HEK293 (cell line): Measurements from ENCODE around the gene SLC6A6.
A peak's percentile ranks its signal among the peaks of the same experiment; 100 is the strongest.

Source experiments
- BCL6B ChIP-seq: fragments of 450-650 bp; formaldehyde crosslinking; IDR thresholded peaks from 2 replicates; pipeline ENCODE4 v1.5.1; 2017; ENCODE audit warnings: missing biosample characterization, missing genetic modification characterization
- KLF1 ChIP-seq: fragments of 450-650 bp; formaldehyde crosslinking; IDR thresholded peaks from 2 replicates; pipeline ENCODE4 v1.5.1; 2016; ENCODE audit warnings: missing biosample characterization, missing genetic modification characterization
- OSR2 ChIP-seq: fragments of 450-650 bp; formaldehyde crosslinking; IDR thresholded peaks from 2 replicates; pipeline ENCODE4 v1.5.1; 2016; ENCODE audit warnings: missing biosample characterization, missing genetic modification characterization
- PRDM10 ChIP-seq: fragments of 450-650 bp; formaldehyde crosslinking; IDR thresholded peaks from 2 replicates; pipeline ENCODE4 v1.5.1; 2016; ENCODE audit warnings: missing biosample characterization, missing genetic modification characterization
- SALL2 ChIP-seq: fragments of 450-650 bp; formaldehyde crosslinking; IDR thresholded peaks from 2 replicates; pipeline ENCODE4 v1.5.0; 2017; ENCODE audit warnings: missing biosample characterization, mild to moderate bottlenecking, missing genetic modification characterization, borderline replicate concordance
- YY1 ChIP-seq: fragments of 450-650 bp; formaldehyde crosslinking; IDR thresholded peaks from 2 replicates; pipeline ENCODE4 v1.5.1; 2018; ENCODE audit warnings: missing biosample characterization, missing genetic modification characterization
- ZEB2 ChIP-seq: fragments of 450-650 bp; formaldehyde crosslinking; IDR thresholded peaks from 2 replicates; pipeline ENCODE4 v1.5.1; 2016; ENCODE audit warnings: missing biosample characterization, missing genetic modification characterization
- ZNF18 ChIP-seq: fragments of 450-650 bp; formaldehyde crosslinking; IDR thresholded peaks from 2 replicates; pipeline ENCODE4 v1.5.1; 2016; ENCODE audit warnings: missing biosample characterization, missing genetic modification characterization
- ZNF239 ChIP-seq: fragments of 450-650 bp; formaldehyde crosslinking; IDR thresholded peaks from 2 replicates; pipeline ENCODE4 v1.5.1; 2016; ENCODE audit warnings: missing biosample characterization, missing genetic modification characterization
- ZNF274 ChIP-seq, 2 experiments: fragments of 200-500 bp in 1 of 2; fragments of 450-650 bp in 1 of 2; sonication (Bioruptor generic) in 1 of 2; formaldehyde crosslinking in 1 of 2; IDR thresholded peaks; 2 replicates each; pipeline versions ENCODE4 v1.5.1 to v1.6.1; 2014 to 2016; ENCODE audit warnings: borderline replicate concordance in 1 of 2, inconsistent platforms in 1 of 2, low read length in 1 of 2, missing biosample characterization in 1 of 2, missing genetic modification characterization in 1 of 2
- ZNF280C ChIP-seq: fragments of 450-650 bp; formaldehyde crosslinking; IDR thresholded peaks from 2 replicates; pipeline ENCODE4 v1.5.1; 2016; ENCODE audit warnings: missing biosample characterization, missing genetic modification characterization
- ZNF354C ChIP-seq: fragments of 450-650 bp; formaldehyde crosslinking; IDR thresholded peaks from 2 replicates; pipeline ENCODE4 v1.5.1; 2016; ENCODE audit warnings: missing biosample characterization, missing genetic modification characterization, low read depth, borderline replicate concordance
- ZNF362 ChIP-seq: fragments of 450-650 bp; formaldehyde crosslinking; IDR thresholded peaks from 2 replicates; pipeline ENCODE4 v1.5.1; 2016; ENCODE audit warnings: missing biosample characterization, missing genetic modification characterization
- ZNF404 ChIP-seq: fragments of 450-650 bp; formaldehyde crosslinking; IDR thresholded peaks from 2 replicates; pipeline ENCODE4 v1.5.1; 2017; ENCODE audit warnings: missing biosample characterization, missing genetic modification characterization
- ZNF501 ChIP-seq: fragments of 450-650 bp; formaldehyde crosslinking; IDR thresholded peaks from 2 replicates; pipeline ENCODE4 v1.5.1; 2016; ENCODE audit warnings: missing biosample characterization, missing genetic modification characterization
- ZNF513 ChIP-seq: fragments of 450-650 bp; IDR thresholded peaks from 2 replicates; pipeline ENCODE4 v1.5.1; 2018; ENCODE audit warnings: missing biosample characterization, missing genetic modification characterization
- ZNF555 ChIP-seq: fragments of 450-650 bp; formaldehyde crosslinking; conservative IDR thresholded peaks from 2 replicates; pipeline ENCODE4 v1.5.1; 2017; ENCODE audit warnings: missing biosample characterization, mild to moderate bottlenecking, missing genetic modification characterization, inconsistent platforms
- ZNF585B ChIP-seq: fragments of 450-650 bp; formaldehyde crosslinking; IDR thresholded peaks from 2 replicates; pipeline ENCODE4 v1.5.1; 2016; ENCODE audit warnings: missing biosample characterization, missing genetic modification characterization
- ZNF629 ChIP-seq: fragments of 450-650 bp; formaldehyde crosslinking; IDR thresholded peaks from 2 replicates; pipeline ENCODE4 v1.5.1; 2017; ENCODE audit warnings: missing biosample characterization, missing genetic modification characterization
- ZNF654 ChIP-seq: fragments of 450-650 bp; formaldehyde crosslinking; IDR thresholded peaks from 2 replicates; pipeline ENCODE4 v1.5.1; 2016; ENCODE audit warnings: low read depth, missing biosample characterization, missing genetic modification characterization
- ZNF658 ChIP-seq: fragments of 450-650 bp; formaldehyde crosslinking; IDR thresholded peaks from 2 replicates; pipeline ENCODE4; 2016; ENCODE audit warnings: missing biosample characterization, missing genetic modification characterization
- ZNF747 ChIP-seq: fragments of 450-650 bp; formaldehyde crosslinking; IDR thresholded peaks from 2 replicates; pipeline ENCODE4 v1.5.1; 2016; ENCODE audit warnings: missing biosample characterization, missing genetic modification characterization
- ZNF76 ChIP-seq: fragments of 450-650 bp; formaldehyde crosslinking; IDR thresholded peaks from 2 replicates; pipeline ENCODE4; 2016; ENCODE audit warnings: low read depth, missing biosample characterization, missing genetic modification characterization, borderline replicate concordance
- ZNF768 ChIP-seq: fragments of 450-650 bp; formaldehyde crosslinking; IDR thresholded peaks from 2 replicates; pipeline ENCODE4 v1.5.1; 2018; ENCODE audit warnings: missing biosample characterization, mild to moderate bottlenecking, missing genetic modification characterization
- ZNF776 ChIP-seq: fragments of 450-650 bp; formaldehyde crosslinking; IDR thresholded peaks from 2 replicates; pipeline ENCODE4 v1.5.0; 2017; ENCODE audit warnings: missing biosample characterization, missing genetic modification characterization, borderline replicate concordance
- ZNF777 ChIP-seq: fragments of 450-650 bp; formaldehyde crosslinking; IDR thresholded peaks from 2 replicates; pipeline ENCODE4 v1.5.1; 2017; ENCODE audit warnings: missing biosample characterization, missing genetic modification characterization, borderline replicate concordance
- ZNF785 ChIP-seq: fragments of 450-650 bp; formaldehyde crosslinking; IDR thresholded peaks from 2 replicates; pipeline ENCODE4 v1.5.1; 2016; ENCODE audit warnings: missing biosample characterization, missing genetic modification characterization
- ZNF792 ChIP-seq: fragments of 450-650 bp; formaldehyde crosslinking; IDR thresholded peaks from 2 replicates; pipeline ENCODE4 v1.5.1; 2016; ENCODE audit warnings: missing biosample characterization, missing genetic modification characterization

Gene SLC6A6

GRCh38 chr3:14439501-14440167 lies 37.2 kb downstream of the SLC6A6 start (continued):
- TF ChIP-seq ZNF513 (tag by site-specific recombination) (peak; percentile 57; the same call in 1 of the 2 replicates), ZNF555 (tag by site-specific recombination) (no peak), ZNF354C (tag by site-specific recombination) (no peak), ZNF777 (no peak), ZNF404 (no peak), ZNF654 (no peak), ZNF785 (no peak), ZEB2 (tag by site-specific recombination) (peak; percentile 97), ZNF658 (tag by site-specific recombination) (no peak), ZNF585B (tag by site-specific recombination) (no peak), ZNF76 (tag by site-specific recombination) (no peak), ZNF776 (no peak), OSR2 (tag by site-specific recombination) (peak; percentile 100), ZNF18 (peak; percentile 88), PRDM10 (tag by site-specific recombination) (0 out of 2 replicates have a peak, but pooled peaks have one; percentile 31), KLF1 (tag by site-specific recombination) (no peak), ZNF792 (tag by site-specific recombination) (no peak), ZNF501 (peak; percentile 73; the same call in 1 of the 2 replicates), ZNF747 (tag by site-specific recombination) (no peak), SALL2 (no peak), ZNF280C (tag by site-specific recombination) (no peak), BCL6B (no peak), ZNF274 (IDR thresholded peaks at IDR 0.05; ENCODE audit: low read length) (no peak), ZNF274 (tag by site-specific recombination; IDR thresholded peaks at IDR 0.05; ENCODE audit: borderline replicate concordance) (no peak), ZNF239 (no peak), ZNF768 (tag by site-specific recombination) (0 out of 2 replicates have a peak, but pooled peaks have one; percentile 36), ZNF629 (tag by site-specific recombination) (peak; percentile 88), YY1 (tag by site-specific recombination) (no peak), ZNF362 (no peak)
